Smooth muscle cell (in vitro differentiated cells): ENCODE data around the gene IARS1. TPM values are rescaled to one million over a fixed set of nuclear protein-coding genes. Genes with fewer than 3 reads are reported as not detected.
A peak's percentile ranks its signal among the peaks of the same experiment; 100 is the strongest.

Source experiments
- DNase-seq: peaks from one replicate; lab custom pipeline; 2025; ENCODE audit not compliant: unreplicated experiment; lab: John Stamatoyannopoulos, UW
- H2AFZ ChIP-seq: fragments of 200-600 bp; sonication (generic); 2 replicates; pipeline ENCODE4 v1.6.0; 2016; ENCODE audit warnings: antibody characterized with exemption, low read depth, mild to moderate bottlenecking
- H3F3A ChIP-seq: fragments of 200-600 bp; sonication (generic); 2 replicates; pipeline ENCODE4 v1.6.0; 2017; ENCODE audit warnings: antibody characterized with exemption, low read depth
- H3K27ac ChIP-seq: fragments of 200-600 bp; sonication (generic); 2 replicates; pipeline ENCODE4 v1.5.1; 2016; ENCODE audit warnings: low read depth, mild to moderate bottlenecking
- H3K27me3 ChIP-seq: fragments of 200-600 bp; sonication (generic); 2 replicates; pipeline ENCODE4 v1.6.1; 2016; ENCODE audit warnings: low read depth, mild to moderate bottlenecking
- H3K36me3 ChIP-seq: fragments of 200-600 bp; sonication (generic); 2 replicates; pipeline ENCODE4 v1.5.1; 2016; ENCODE audit warnings: low read depth
- H3K4me1 ChIP-seq: fragments of 200-600 bp; sonication (generic); 2 replicates; pipeline ENCODE4 v1.5.1; 2016; ENCODE audit warnings: low read depth
- H3K4me2 ChIP-seq: fragments of 200-600 bp; sonication (generic); 2 replicates; pipeline ENCODE4 v1.6.0; 2016; ENCODE audit warnings: mild to moderate bottlenecking
- H3K4me3 ChIP-seq: fragments of 200-600 bp; sonication (generic); 2 replicates; pipeline ENCODE4 v1.5.1; 2016; ENCODE audit warnings: mild to moderate bottlenecking
- H3K79me2 ChIP-seq: fragments of 200-600 bp; sonication (generic); 2 replicates; pipeline ENCODE4 v1.6.0; 2016; ENCODE audit warnings: low read depth, mild to moderate bottlenecking
- H3K9ac ChIP-seq: fragments of 200-600 bp; sonication (generic); 2 replicates; pipeline ENCODE4 v1.6.0; 2016; ENCODE audit warnings: low read depth
- H3K9me3 ChIP-seq: fragments of 200-600 bp; sonication (generic); replicated peaks from 2 replicates; pipeline ENCODE4 v1.5.1; 2016; ENCODE audit warnings: low read depth
- H4K20me1 ChIP-seq: fragments of 200-600 bp; sonication (generic); 2 replicates; pipeline ENCODE4 v1.6.0; 2016; ENCODE audit warnings: low read depth
- CTCF ChIP-seq: fragments of 200-600 bp; sonication (generic); IDR thresholded peaks from 2 replicates; pipeline ENCODE4 v1.5.1; 2017; ENCODE audit warnings: borderline replicate concordance, mild to moderate bottlenecking, antibody characterized with exemption; ENCODE audit not compliant: insufficient read depth, poor library complexity, severe bottlenecking
- WGBS: methylation state at CpG from one replicate; pipeline ENCODE4 v1.1.7; 2016; ENCODE audit warnings: low lambda C conversion rate; 5-methylcytosine and 5-hydroxymethylcytosine counted together
- polyA plus RNA-seq: library from polyadenylated mRNA; unstranded; fragments of >200 nt; fragmentation: Nextera tagmentation; extraction: Ambion mirVana; gene quantifications from 2 replicates; pipeline ENCODE4 v1.2.1, GENCODE V29; 2016
- total RNA-seq: library from RNA; depleted of rRNA; stranded (reverse); fragments of >200 nt; gene quantifications from 2 replicates; pipeline ENCODE4 v1.2.3, GENCODE V29; 2014

The IARS1 gene
- total and polyA plus RNA-seq, 2 experiments from 2014 or later = 93.0 to 150 TPM

DNA sequence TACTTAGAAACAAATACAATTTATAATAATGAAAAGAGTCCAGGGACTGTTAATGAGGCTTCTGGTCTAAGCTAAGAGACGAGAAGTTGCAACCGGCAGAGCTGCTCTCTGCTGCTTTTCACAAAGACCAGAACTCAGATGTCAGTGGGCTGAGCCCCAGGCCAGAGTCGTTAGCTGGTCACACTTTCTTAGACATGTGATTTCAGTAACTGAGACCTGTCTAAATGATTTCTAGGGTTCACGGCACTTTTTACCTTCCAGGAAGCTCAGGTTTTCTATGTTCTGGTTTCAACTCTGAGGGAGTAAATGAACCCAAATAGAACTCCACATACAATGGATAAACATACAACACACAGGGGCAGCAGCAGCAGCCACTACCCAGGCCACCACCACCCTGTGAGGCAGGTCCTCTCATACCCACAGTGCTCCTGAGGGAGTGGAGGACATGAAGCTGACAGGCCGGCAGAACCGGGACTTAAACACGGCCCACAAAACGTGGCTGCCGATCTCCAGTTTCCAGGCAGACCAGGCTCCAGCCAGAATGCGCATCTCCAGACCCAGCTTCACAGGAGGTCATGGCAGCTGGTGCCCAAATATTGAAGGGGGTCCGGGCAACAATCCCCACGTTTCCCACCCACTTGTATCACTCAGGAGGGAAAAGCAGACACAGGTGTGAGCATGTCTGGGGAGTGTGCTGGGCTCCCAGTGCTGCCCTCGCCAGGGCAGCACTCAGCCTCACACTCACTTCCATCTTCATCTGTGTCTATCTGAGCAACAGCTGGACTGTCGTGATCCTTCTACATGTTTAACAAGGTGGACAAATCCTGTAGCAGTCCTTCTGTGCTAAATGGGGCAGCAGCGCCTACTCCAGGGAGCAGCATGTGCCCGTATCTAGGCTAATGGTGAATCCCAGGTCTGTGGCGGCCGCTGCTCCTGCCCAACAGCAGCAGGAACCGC is 38.8 kb downstream of the IARS1 start:
- no peaks in the 10 kb centered on the region for H3K9me3 ChIP-seq
- peaks cover 37% of the 10 kb centered on the region for H3K36me3 ChIP-seq
- no peak for TF ChIP-seq CTCF
- no peaks in the 10 kb centered on the region for H3K4me1 ChIP-seq
- 87% methylated on average over 19 of the region's 19 CpGs for WGBS
- no peak overlapping the region for H3K27ac ChIP-seq
- no peak overlapping the region for H3K4me3 ChIP-seq
- no peaks in the 10 kb centered on the region for H3F3A ChIP-seq
- H3K4me2 ChIP-seq = no peak overlapping the region
- H3K9ac ChIP-seq = no peak overlapping the region
- H3K27me3 ChIP-seq = no peaks in the 10 kb centered on the region
- DNase-seq = no peak
- H2AFZ ChIP-seq = no peak overlapping the region
- no peaks in the 10 kb centered on the region for H4K20me1 ChIP-seq
- peaks cover 3% of the 10 kb centered on the region for H3K79me2 ChIP-seq

DNA sequence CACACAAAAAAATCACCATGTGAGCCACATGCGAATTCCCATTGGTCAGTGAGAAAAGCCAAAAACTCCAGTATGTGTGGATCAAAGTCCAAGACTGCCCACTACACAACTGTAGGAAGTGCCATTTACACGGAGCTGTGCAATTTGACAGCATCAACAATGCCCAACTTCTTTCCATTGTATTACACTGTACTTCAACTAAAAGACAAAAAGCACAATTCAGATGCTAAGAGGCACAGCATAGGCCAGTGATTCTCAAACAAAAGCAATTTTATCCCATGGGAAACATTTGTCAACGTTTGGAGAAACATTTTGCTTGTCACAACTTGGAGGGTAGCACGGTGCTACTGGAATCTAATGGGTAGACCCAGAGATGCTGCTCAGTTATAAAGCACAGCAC is 39.8 kb downstream of the IARS1 start:
- H4K20me1 ChIP-seq = no peaks in the 10 kb centered on the region
- 94% methylated on average over 4 of the region's 4 CpGs for WGBS
- peaks cover 43% of the 10 kb centered on the region for H3K36me3 ChIP-seq

GRCh38 chr9:92247981-92248380 is 45.5 kb downstream of the IARS1 start:
- peaks cover 30% of the 10 kb centered on the region for H3K36me3 ChIP-seq
- DNase-seq = no peak
- H3K27ac ChIP-seq = peak overlapping the region; percentile 96

More for the DNA sequence above, 39.8 kb downstream of the IARS1 start:
- H2AFZ ChIP-seq = no peak overlapping the region
- H3K27me3 ChIP-seq = no peaks in the 10 kb centered on the region
- no peaks in the 10 kb centered on the region for H3K9me3 ChIP-seq
- H3K4me3 ChIP-seq = no peak overlapping the region
- no peak for TF ChIP-seq CTCF
- H3K79me2 ChIP-seq = peaks cover 3% of the 10 kb centered on the region
- DNase-seq = no peak
- H3F3A ChIP-seq = no peaks in the 10 kb centered on the region
- H3K4me2 ChIP-seq = no peak overlapping the region
- H3K9ac ChIP-seq = no peak overlapping the region
- no peak overlapping the region for H3K27ac ChIP-seq
- no peaks in the 10 kb centered on the region for H3K4me1 ChIP-seq

More at GRCh38 chr9:92247981-92248380, 45.5 kb downstream of the IARS1 start:
- Histone ChIP-seq H2AFZ (no peak overlapping the region), H3K79me2 (peaks cover 3% of the 10 kb centered on the region), H3K9ac (no peak overlapping the region), H3K4me3 (no peak overlapping the region), H3F3A (peaks cover 16% of the 10 kb centered on the region), H4K20me1 (no peaks in the 10 kb centered on the region), H3K27me3 (no peaks in the 10 kb centered on the region), H3K9me3 (no peaks in the 10 kb centered on the region), H3K4me2 (no peak overlapping the region), H3K4me1 (no peaks in the 10 kb centered on the region)
- no peak for TF ChIP-seq CTCF
- 96% methylated on average over 3 of the region's 3 CpGs for WGBS
